ENCODE measurements around the gene MAGEA10. TPM values are rescaled to one million over a fixed set of nuclear protein-coding genes. Genes with fewer than 3 reads are reported as not detected.

The MAGEA10 gene
- total and polyA plus RNA-seq, 7 donors: not detected

DNA sequence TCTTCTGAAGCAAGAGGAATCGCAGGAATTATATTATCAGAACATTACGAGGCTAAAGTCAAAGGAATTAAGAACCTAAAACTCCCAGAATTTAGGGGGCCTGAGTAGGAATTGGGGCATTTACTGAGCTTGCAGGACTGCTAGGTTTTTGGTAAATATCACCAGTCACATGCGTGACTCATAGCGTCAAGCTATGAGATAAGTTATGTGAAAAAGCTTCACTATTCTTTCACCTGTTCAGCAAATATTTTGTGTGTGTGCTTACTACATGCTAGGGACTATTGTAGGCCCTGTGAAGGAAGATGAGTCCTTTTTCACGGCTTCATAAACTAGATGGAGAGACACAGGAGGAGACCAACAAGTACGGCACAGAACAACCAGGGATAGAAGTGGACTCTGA, 52.2 kb downstream of the MAGEA10 start:
- H3K27me3 ChIP-seq (ENCODE audit: insufficient read depth in 3 of 3, low read length in 2 of 3): no peaks in the 10 kb centered on the region
- no peak overlapping the region for H3K4me3 ChIP-seq
- intact Hi-C loops (cut with DNase I): no loop called here
- no peak for ATAC-seq
- H3K36me3 ChIP-seq (ENCODE audit: insufficient read depth in 1 of 2, low read depth in 1 of 2): no peaks in the 10 kb centered on the region
- no peaks in the 10 kb centered on the region for H3K4me1 ChIP-seq
- H3K9me3 ChIP-seq: no peaks in the 10 kb centered on the region
- H3K27ac ChIP-seq: no peak overlapping the region
- TF ChIP-seq, protein P1, sequence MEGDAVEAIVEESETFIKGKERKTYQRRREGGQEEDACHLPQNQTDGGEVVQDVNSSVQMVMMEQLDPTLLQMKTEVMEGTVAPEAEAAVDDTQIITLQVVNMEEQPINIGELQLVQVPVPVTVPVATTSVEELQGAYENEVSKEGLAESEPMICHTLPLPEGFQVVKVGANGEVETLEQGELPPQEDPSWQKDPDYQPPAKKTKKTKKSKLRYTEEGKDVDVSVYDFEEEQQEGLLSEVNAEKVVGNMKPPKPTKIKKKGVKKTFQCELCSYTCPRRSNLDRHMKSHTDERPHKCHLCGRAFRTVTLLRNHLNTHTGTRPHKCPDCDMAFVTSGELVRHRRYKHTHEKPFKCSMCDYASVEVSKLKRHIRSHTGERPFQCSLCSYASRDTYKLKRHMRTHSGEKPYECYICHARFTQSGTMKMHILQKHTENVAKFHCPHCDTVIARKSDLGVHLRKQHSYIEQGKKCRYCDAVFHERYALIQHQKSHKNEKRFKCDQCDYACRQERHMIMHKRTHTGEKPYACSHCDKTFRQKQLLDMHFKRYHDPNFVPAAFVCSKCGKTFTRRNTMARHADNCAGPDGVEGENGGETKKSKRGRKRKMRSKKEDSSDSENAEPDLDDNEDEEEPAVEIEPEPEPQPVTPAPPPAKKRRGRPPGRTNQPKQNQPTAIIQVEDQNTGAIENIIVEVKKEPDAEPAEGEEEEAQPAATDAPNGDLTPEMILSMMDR (IDR thresholded peaks at IDR 0.05): no peak
- 85 to 92% (median 90%) methylated on average over 6 of the region's 6 CpGs for WGBS, 3 donors
- DNase-seq: no peak

Other genes with a start within 250 kb of the MAGEA10 start
- not detected for gene MAGEA4, start 225.7 kb downstream of the MAGEA10 start, total RNA-seq
- not detected for gene MAGEA4, start 225.7 kb downstream of the MAGEA10 start, polyA plus RNA-seq
- gene GABRE, start 163.9 kb downstream of the MAGEA10 start, total RNA-seq: 1 to 10 TPM; 1.7 to 3.8 (median 2.9) TPM
- 1 to 10 TPM in 2 of 3 donors, under 1 TPM in 1; 0.90 to 1.4 (median 1.1) TPM for gene GABRE, start 163.9 kb downstream of the MAGEA10 start, polyA plus RNA-seq

Data from psoas muscle (tissue), 8 donors.